ENCODE measurements around the gene LMNA. TPM values are rescaled to one million over a fixed set of nuclear protein-coding genes. Genes with fewer than 3 reads are reported as not detected.

Gene LMNA
- total RNA-seq, 2 experiments from 2014 or later, result 6.5 to 14.3 TPM

DNA sequence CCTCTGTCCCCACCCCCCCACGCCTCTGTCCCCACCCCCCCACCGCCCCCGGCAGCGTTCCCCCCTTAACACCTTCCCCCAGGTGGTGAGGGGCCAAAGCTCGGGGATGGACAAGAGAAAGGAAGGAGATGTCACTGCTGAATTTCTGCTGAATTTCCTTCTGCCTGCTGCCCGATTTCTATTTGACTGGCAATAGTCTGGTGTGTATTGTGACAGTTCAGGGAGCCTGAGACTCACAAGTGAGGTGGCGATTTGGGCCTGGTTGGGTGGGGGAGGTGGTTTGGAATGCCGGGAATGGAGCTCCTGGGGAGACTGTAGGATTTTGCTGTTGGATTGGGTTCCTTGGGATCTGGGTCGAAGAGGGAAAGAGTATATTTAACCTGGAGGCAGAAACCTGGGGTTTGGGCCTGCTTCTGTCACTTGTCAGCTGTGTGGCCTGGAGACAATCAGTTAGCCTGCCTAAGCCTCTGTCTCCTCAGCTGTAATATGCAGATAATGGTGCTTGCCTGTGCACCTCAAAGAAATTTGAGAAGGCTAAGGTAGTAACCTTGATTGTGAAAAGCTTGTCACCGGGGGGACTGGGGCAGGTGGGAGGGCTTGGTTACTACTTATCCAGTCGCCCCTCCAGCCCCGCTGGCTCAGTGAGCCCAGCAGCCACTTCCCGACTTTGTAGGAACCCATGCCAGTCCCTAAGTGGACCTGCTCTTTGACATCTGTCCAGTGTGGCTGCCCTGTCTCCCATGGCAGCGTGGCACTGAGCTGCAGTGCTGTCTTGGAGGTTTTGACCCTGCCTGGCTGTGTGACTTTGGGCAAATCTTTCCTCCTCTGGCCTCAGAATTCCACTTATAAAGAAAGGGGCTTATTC, 7.7 kb upstream of the LMNA start:
- Histone ChIP-seq H3K9me2 (ENCODE audit: insufficient read depth, low read length) (no peaks in the 10 kb centered on the region), H3K4me2 (ENCODE audit: low read length) (no peak overlapping the region), H3K4me3 (ENCODE audit: low read depth, low read length, poor library complexity, severe bottlenecking) (no peak overlapping the region), H3K79me2 (ENCODE audit: insufficient read depth, low read depth, low read length) (no peaks in the 10 kb centered on the region), H3K4me1 (ENCODE audit: insufficient read depth, low read length, poor library complexity, severe bottlenecking) (peaks cover 11% of the 10 kb centered on the region), H2AFZ (ENCODE audit: low read length) (no peak overlapping the region), H3K36me3 (ENCODE audit: insufficient read depth, low read length) (no peaks in the 10 kb centered on the region), H3K27ac (ENCODE audit: low read depth, low read length, poor library complexity, severe bottlenecking) (no peak overlapping the region), H4K20me1 (ENCODE audit: insufficient read depth, low read length) (no peaks in the 10 kb centered on the region), H3K9me3 (ENCODE audit: low read length) (no peaks in the 10 kb centered on the region)
- intact Hi-C loops (cut with micrococcal nuclease; ENCODE audit: unreplicated experiment), result no loop called here
- no peak for TF ChIP-seq EZH2phosphoT487 (IDR thresholded peaks at IDR 0.05; ENCODE audit: borderline replicate concordance, low read depth, low read length)
- no peak for TF ChIP-seq CTCF (conservative IDR thresholded peaks at IDR 0.05; ENCODE audit: low read length)
- BruUV-seq (replicated peaks), result no TSS peak
- POLR2A ChIA-PET, result interaction anchor here (0.6 kb wide), 1 partner anchor 15 kb away, joined by 4 read pairs; no protein-coding TSS in a partner anchor
- CTCF ChIA-PET (ENCODE audit: unreplicated experiment), result no interaction called here
- DNase-seq (ENCODE audit: low spot score), result no peak

DNA sequence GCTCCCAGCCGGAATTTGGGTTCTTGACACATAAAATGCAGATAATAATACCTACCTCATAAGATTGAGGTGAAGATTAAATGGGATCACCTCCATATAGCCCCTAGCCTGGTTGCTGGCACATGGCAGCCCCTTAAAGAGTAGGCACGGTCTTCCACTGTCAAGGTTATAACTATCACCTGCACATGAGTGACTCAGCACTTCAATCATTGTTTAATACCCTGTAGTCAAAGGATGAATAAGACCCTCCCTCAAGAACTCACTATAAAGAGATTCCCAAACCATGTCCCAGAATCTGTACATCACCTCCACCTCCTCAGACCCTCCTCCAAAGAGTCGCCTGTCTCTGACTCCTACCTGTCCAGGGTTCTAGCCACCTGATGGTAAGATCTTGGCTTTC, 6.5 kb upstream of the LMNA start:
- no peak for DNase-seq (ENCODE audit: low spot score)
- Histone ChIP-seq H3K27ac (ENCODE audit: low read depth, low read length, poor library complexity, severe bottlenecking) (no peak overlapping the region), H4K20me1 (ENCODE audit: insufficient read depth, low read length) (no peaks in the 10 kb centered on the region), H3K9me3 (ENCODE audit: low read length) (no peaks in the 10 kb centered on the region), H3K4me1 (ENCODE audit: insufficient read depth, low read length, poor library complexity, severe bottlenecking) (peaks cover 11% of the 10 kb centered on the region), H3K9me2 (ENCODE audit: insufficient read depth, low read length) (no peaks in the 10 kb centered on the region), H2AFZ (ENCODE audit: low read length) (no peak overlapping the region), H3K79me2 (ENCODE audit: insufficient read depth, low read depth, low read length) (no peaks in the 10 kb centered on the region), H3K4me2 (ENCODE audit: low read length) (no peak overlapping the region), H3K36me3 (ENCODE audit: insufficient read depth, low read length) (no peaks in the 10 kb centered on the region), H3K4me3 (ENCODE audit: low read depth, low read length, poor library complexity, severe bottlenecking) (no peak overlapping the region)
- TF ChIP-seq EZH2phosphoT487 (IDR thresholded peaks at IDR 0.05; ENCODE audit: borderline replicate concordance, low read depth, low read length) (no peak), CTCF (conservative IDR thresholded peaks at IDR 0.05; ENCODE audit: low read length) (no peak)
- ChIA-PET CTCF (ENCODE audit: unreplicated experiment) (no interaction called here), POLR2A (interaction anchor here (0.6 kb wide), 1 partner anchor 34 kb away, joined by 4 read pairs; no protein-coding TSS in a partner anchor)
- intact Hi-C loops (cut with micrococcal nuclease; ENCODE audit: unreplicated experiment), result no loop called here
- BruUV-seq (replicated peaks), result no TSS peak

DNA sequence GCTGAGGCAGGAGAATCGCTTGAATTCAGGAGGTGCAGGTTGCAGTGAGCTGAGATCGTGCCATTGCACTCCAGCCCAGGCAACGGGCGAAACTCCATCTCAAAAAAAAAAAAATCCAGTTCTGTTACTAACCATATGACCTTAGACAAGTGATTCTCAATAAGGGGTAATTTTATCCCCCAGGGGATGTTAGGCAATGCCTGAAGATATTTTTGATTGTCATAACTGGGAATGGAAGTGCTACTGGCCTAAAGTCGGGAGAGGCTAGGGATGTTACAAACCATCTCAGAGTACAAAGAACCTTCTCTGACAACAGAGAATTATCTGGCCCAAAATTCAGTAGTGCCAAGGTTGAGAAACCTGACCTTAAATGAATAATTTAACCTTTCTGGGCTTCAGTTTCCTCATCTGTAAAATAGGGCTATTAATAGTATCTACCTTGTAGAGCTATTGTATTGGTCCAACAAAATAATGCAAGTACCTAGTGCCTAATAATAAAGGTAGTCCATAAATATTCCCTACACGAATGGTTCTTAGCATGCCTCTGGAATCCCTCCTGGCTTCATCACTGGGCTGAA, 5.8 kb upstream of the LMNA start:
- DNase-seq (ENCODE audit: low spot score), result no peak
- no peak overlapping the region for H3K4me3 ChIP-seq (ENCODE audit: low read depth, low read length, poor library complexity, severe bottlenecking)
- CTCF ChIA-PET (ENCODE audit: unreplicated experiment), result no interaction called here

More for the DNA sequence above, 5.8 kb upstream of the LMNA start:
- Histone ChIP-seq H4K20me1 (ENCODE audit: insufficient read depth, low read length) (no peaks in the 10 kb centered on the region), H3K79me2 (ENCODE audit: insufficient read depth, low read depth, low read length) (no peaks in the 10 kb centered on the region), H3K9me2 (ENCODE audit: insufficient read depth, low read length) (no peaks in the 10 kb centered on the region), H3K4me1 (ENCODE audit: insufficient read depth, low read length, poor library complexity, severe bottlenecking) (peaks cover 11% of the 10 kb centered on the region), H3K9me3 (ENCODE audit: low read length) (no peaks in the 10 kb centered on the region), H2AFZ (ENCODE audit: low read length) (no peak overlapping the region), H3K4me2 (ENCODE audit: low read length) (no peak overlapping the region), H3K27ac (ENCODE audit: low read depth, low read length, poor library complexity, severe bottlenecking) (no peak overlapping the region), H3K36me3 (ENCODE audit: insufficient read depth, low read length) (no peaks in the 10 kb centered on the region)
- intact Hi-C loops (cut with micrococcal nuclease; ENCODE audit: unreplicated experiment), result no loop called here
- POLR2A ChIA-PET, result no interaction called here
- TF ChIP-seq CTCF (conservative IDR thresholded peaks at IDR 0.05; ENCODE audit: low read length) (no peak), EZH2phosphoT487 (IDR thresholded peaks at IDR 0.05; ENCODE audit: borderline replicate concordance, low read depth, low read length) (no peak)
- no TSS peak for BruUV-seq (replicated peaks)

Data from OCI-LY7 (cell line).